IMR-90 (cell line): Measurements from ENCODE around the gene ERBB4. TPM values are rescaled to one million over a fixed set of nuclear protein-coding genes. Genes with fewer than 3 reads are reported as not detected.

ENCODE experiments used
- ATAC-seq: fragments of 200-7000 bp; cut with Tn5 transposase; 2 replicates; pipeline ENCODE4 v1.9.1; 2020; ENCODE audit warnings: low read depth, mild to moderate bottlenecking, moderate library complexity
- BruUV-seq: library from RNA; stranded (reverse); fragments of 400-500 nt; replicated peaks from 2 replicates; lab custom pipeline; 2021; lab: Mats Ljungman, UMichigan
- CTCF ChIA-PET: fragments of 300-600 bp; formaldehyde crosslinking; extraction: SDS; loops from one replicate; lab custom pipeline; 2021; ENCODE audit warnings: antibody characterized with exemption; lab: Yijun Ruan, JAX
- POLR2A ChIA-PET: fragments of 300-600 bp; sonication (Branson Sonifier 250); formaldehyde crosslinking; loops from one replicate; lab custom pipeline; 2022; ENCODE audit warnings: antibody characterized with exemption; ENCODE audit not compliant: unreplicated experiment; lab: Charles Lee
- DNase-seq: peaks from one replicate; pipeline ENCODE4 v3.0.0; 2013
- H2AFZ ChIP-seq: replicated peaks from 2 replicates; pipeline ENCODE3; 2013; ENCODE audit warnings: low read length, mild to moderate bottlenecking; ENCODE audit not compliant: poor library complexity
- H2AK5ac ChIP-seq: 2 replicates; pipeline ENCODE4 v1.6.1; 2013; ENCODE audit warnings: low read depth, low read length, inconsistent platforms
- H2AK9ac ChIP-seq: replicated peaks from 2 replicates; pipeline ENCODE3; 2013; ENCODE audit warnings: mild to moderate bottlenecking, low read depth, low read length, moderate library complexity; ENCODE audit not compliant: poor library complexity
- H2BK120ac ChIP-seq: 2 replicates; pipeline ENCODE4 v1.6.1; 2013; ENCODE audit warnings: low read depth, low read length, inconsistent platforms
- H2BK15ac ChIP-seq: 3 replicates; pipeline ENCODE4 v1.6.1; 2013; ENCODE audit warnings: low read depth, low read length, inconsistent platforms
- H2BK20ac ChIP-seq: 2 replicates; pipeline ENCODE4 v1.6.1; 2013; ENCODE audit warnings: low read depth, mild to moderate bottlenecking, inconsistent platforms, low read length, moderate library complexity
- H2BK5ac ChIP-seq: 2 replicates; pipeline ENCODE4 v1.6.1; 2013; ENCODE audit warnings: mild to moderate bottlenecking, low read depth, low read length, inconsistent platforms; ENCODE audit not compliant: poor library complexity, severe bottlenecking
- H3K14ac ChIP-seq: replicated peaks from 2 replicates; pipeline ENCODE4 v1.6.1; 2013; ENCODE audit warnings: low read depth, low read length, inconsistent platforms
- H3K18ac ChIP-seq: 2 replicates; pipeline ENCODE4 v1.6.1; 2013; ENCODE audit warnings: low read depth, low read length, control low read depth
- H3K23ac ChIP-seq: 2 replicates; pipeline ENCODE4 v1.6.1; 2013; ENCODE audit warnings: low read depth, low read length, inconsistent platforms
- H3K27ac ChIP-seq: 2 replicates; pipeline ENCODE4 v1.5.1; 2013; ENCODE audit warnings: mild to moderate bottlenecking, control low read depth, low read length; ENCODE audit not compliant: insufficient read depth
- H3K27me3 ChIP-seq: 2 replicates; pipeline ENCODE4 v1.6.1; 2013; ENCODE audit warnings: low read length; ENCODE audit not compliant: control insufficient read depth, insufficient read depth
- H3K36me3 ChIP-seq: 2 replicates; pipeline ENCODE4 v1.6.1; 2013; ENCODE audit warnings: low read length, mixed read lengths; ENCODE audit not compliant: control insufficient read depth, insufficient read depth
- H3K4ac ChIP-seq: 2 replicates; pipeline ENCODE4 v1.6.1; 2013; ENCODE audit warnings: low read depth, low read length, inconsistent platforms
- H3K4me1 ChIP-seq: 2 replicates; pipeline ENCODE4 v1.6.1; 2013; ENCODE audit warnings: low read length, mixed read lengths; ENCODE audit not compliant: control insufficient read depth, insufficient read depth
- H3K4me2 ChIP-seq: 2 replicates; pipeline ENCODE4 v1.6.1; 2013; ENCODE audit warnings: low read depth, mild to moderate bottlenecking, control low read depth, low read length, moderate library complexity
- H3K4me3 ChIP-seq: 2 replicates; pipeline ENCODE4 v1.5.1; 2013; ENCODE audit warnings: low read depth, mild to moderate bottlenecking, control low read depth, low read length, moderate library complexity; ENCODE audit not compliant: insufficient read depth
- H3K56ac ChIP-seq: 2 replicates; pipeline ENCODE4 v1.6.1; 2013; ENCODE audit warnings: low read length, inconsistent platforms; ENCODE audit not compliant: insufficient read depth; ENCODE audit errors: extremely low read depth
- H3K79me1 ChIP-seq, 2 experiments: 2 replicates each; pipeline ENCODE4 v1.6.1; 2013; ENCODE audit warnings: low read length in 2 of 2, inconsistent platforms in 1 of 2, low read depth in 1 of 2
- H3K9ac ChIP-seq: 2 replicates; pipeline ENCODE4 v1.6.1; 2013; ENCODE audit warnings: low read depth, low read length, control low read depth
- H3K9me1 ChIP-seq: 2 replicates; pipeline ENCODE4 v1.6.1; 2013; ENCODE audit warnings: low read length, inconsistent platforms; ENCODE audit not compliant: insufficient read depth
- H3K9me3 ChIP-seq: 2 replicates; pipeline ENCODE4 v1.6.1; 2013; ENCODE audit warnings: low read length; ENCODE audit not compliant: control insufficient read depth, insufficient read depth
- H4K20me1 ChIP-seq: 2 replicates; pipeline ENCODE4 v1.6.1; 2013; ENCODE audit warnings: low read length, inconsistent platforms; ENCODE audit not compliant: insufficient read depth
- H4K5ac ChIP-seq: 2 replicates; pipeline ENCODE4 v1.6.1; 2013; ENCODE audit warnings: mild to moderate bottlenecking, low read depth, low read length, control low read depth
- H4K8ac ChIP-seq, 2 experiments: 2 replicates each; pipeline ENCODE4 v1.6.1; 2013; ENCODE audit warnings: low read depth in 2 of 2, low read length in 2 of 2, control low read depth in 1 of 2, inconsistent platforms in 1 of 2
- H4K91ac ChIP-seq: 2 replicates; pipeline ENCODE4 v1.6.1; 2013; ENCODE audit warnings: low read depth, low read length, inconsistent platforms; ENCODE audit not compliant: insufficient read depth
- MAZ ChIP-seq: IDR thresholded peaks from 2 replicates; pipeline ENCODE4 v1.6.1; 2012; ENCODE audit warnings: low read depth, mild to moderate bottlenecking, low read length, improper control_type of control experiment, moderate library complexity, borderline replicate concordance
- WGBS, 2 experiments: methylation state at CpG; one replicate each; pipeline versions ENCODE4 v1.1.5 to v1.1.7; 2013; ENCODE audit warnings: missing lambda C conversion rate in 2 of 2; ENCODE audit not compliant: insufficient read length in 1 of 2; ENCODE audit errors: extremely low coverage in 2 of 2; 5-methylcytosine and 5-hydroxymethylcytosine counted together
- dilution Hi-C: fragments of 300-500 bp; cut with HindIII; formaldehyde crosslinking; loops from one replicate; pipeline ENCODE4 v1.14.3; 2018; ENCODE audit warnings: low sequenced_read_pairs; ENCODE audit not compliant: unreplicated experiment
- in situ Hi-C: fragments of 300-500 bp; cut with MboI; formaldehyde crosslinking; loops from 3 replicates; pipeline ENCODE4 v1.14.3; 2019; ENCODE audit warnings: low sequenced_read_pairs, inconsistent platforms, mixed read lengths
- intact Hi-C: fragments of 100-400 bp; cut with micrococcal nuclease; formaldehyde crosslinking; loops from 2 replicates; pipeline ENCODE4 v1.10.0; 2022
- polyA plus RNA-seq, 3 experiments: library from polyadenylated mRNA; depleted of rRNA; stranded (reverse); fragments of >200 nt; gene quantifications; 2 replicates each; pipeline ENCODE4 v1.2.3, GENCODE V29; 2012; ENCODE audit warnings: low replicate concordance in 1 of 3
- total RNA-seq: library from RNA; depleted of rRNA; stranded (reverse); fragments of >200 nt; gene quantifications from 2 replicates; pipeline ENCODE4 v1.2.3, GENCODE V29; 2012

Gene ERBB4
- total and polyA plus RNA-seq, 2 of the 4 experiments (the other 2 are of a cell fraction), result not detected

GRCh38 chr2:212381428-212382102, 157.0 kb downstream of the ERBB4 start:
- no peak overlapping the region for H2AK9ac ChIP-seq
- ChIA-PET CTCF (no interaction called here), POLR2A (no interaction called here)
- no peak overlapping the region for H2BK120ac ChIP-seq
- H3K4ac ChIP-seq, result no peak overlapping the region
- ATAC-seq, result no peak
- no peak overlapping the region for H3K56ac ChIP-seq
- no CpG with 5 or more reads among the region's 1 CpG for WGBS, 2 experiments
- no peak overlapping the region for H2AFZ ChIP-seq
- intact Hi-C loops (no loop called here), in situ Hi-C loops (no loop called here), dilution Hi-C loops (no loop called here)
- H3K23ac ChIP-seq, result no peak overlapping the region
- H3K14ac ChIP-seq, result no peak overlapping the region
- H2BK15ac ChIP-seq, result no peak overlapping the region
- H3K27ac ChIP-seq, result no peak overlapping the region
- H3K36me3 ChIP-seq, result no peaks in the 10 kb centered on the region
- H3K27me3 ChIP-seq, result no peaks in the 10 kb centered on the region
- no TSS peak for BruUV-seq
- H3K4me2 ChIP-seq, result no peak overlapping the region
- H3K4me1 ChIP-seq, result no peaks in the 10 kb centered on the region
- no peak for TF ChIP-seq MAZ
- no peak overlapping the region for H3K18ac ChIP-seq
- no peak overlapping the region for H3K4me3 ChIP-seq
- H4K8ac ChIP-seq, result no peak overlapping the region
- no peak overlapping the region for H4K5ac ChIP-seq
- no peaks in the 10 kb centered on the region for H3K9me1 ChIP-seq
- no peak overlapping the region for H2BK20ac ChIP-seq
- H3K79me1 ChIP-seq, result no peaks in the 10 kb centered on the region
- H4K91ac ChIP-seq, result no peak overlapping the region
- no peaks in the 10 kb centered on the region for H4K20me1 ChIP-seq
- no peak overlapping the region for H3K9ac ChIP-seq
- no peak overlapping the region for H2BK5ac ChIP-seq
- H2AK5ac ChIP-seq, result no peak overlapping the region
- H3K9me3 ChIP-seq, result no peaks in the 10 kb centered on the region
- no peak for DNase-seq
